C4-2B (cell line): ENCODE data around the gene PLA2G3.

Experiments used
- H3K27ac ChIP-seq: fragments of 450-650 bp; 2 replicates; pipeline ENCODE4 v1.5.1; 2017
- ZFX ChIP-seq: fragments of 450-650 bp; IDR thresholded peaks from 2 replicates; pipeline ENCODE4 v1.6.1; 2017
- TF ChIP-seq, protein P1 (sequence below): fragments of 450-650 bp; conservative IDR thresholded peaks from 2 replicates; pipeline ENCODE4 v1.5.1; 2017; ENCODE audit warnings: mild to moderate bottlenecking

PLA2G3 gene

DNA sequence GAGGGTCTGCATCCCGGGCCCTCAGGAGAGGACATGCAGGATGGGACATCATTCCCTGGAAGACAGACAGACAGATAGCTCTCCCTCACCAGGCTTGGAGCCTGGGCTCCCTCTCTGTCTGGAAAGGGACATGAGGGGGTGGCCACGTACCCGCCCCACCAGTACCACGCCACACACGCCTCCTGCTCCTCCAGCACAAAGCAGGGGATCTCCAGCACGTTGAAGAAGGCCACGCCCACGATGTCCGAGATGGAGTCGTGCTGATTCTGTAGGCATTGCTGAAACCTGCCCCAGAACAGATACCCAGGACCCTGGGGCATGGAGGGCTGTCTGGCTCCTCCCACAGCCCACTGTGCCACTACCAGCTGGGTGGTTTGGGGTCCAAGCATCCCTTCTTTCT is 2.2 kb downstream of the PLA2G3 start:
- H3K27ac ChIP-seq, result no peak overlapping the region
- TF ChIP-seq ZFX, result no peak
- TF ChIP-seq, protein P1, sequence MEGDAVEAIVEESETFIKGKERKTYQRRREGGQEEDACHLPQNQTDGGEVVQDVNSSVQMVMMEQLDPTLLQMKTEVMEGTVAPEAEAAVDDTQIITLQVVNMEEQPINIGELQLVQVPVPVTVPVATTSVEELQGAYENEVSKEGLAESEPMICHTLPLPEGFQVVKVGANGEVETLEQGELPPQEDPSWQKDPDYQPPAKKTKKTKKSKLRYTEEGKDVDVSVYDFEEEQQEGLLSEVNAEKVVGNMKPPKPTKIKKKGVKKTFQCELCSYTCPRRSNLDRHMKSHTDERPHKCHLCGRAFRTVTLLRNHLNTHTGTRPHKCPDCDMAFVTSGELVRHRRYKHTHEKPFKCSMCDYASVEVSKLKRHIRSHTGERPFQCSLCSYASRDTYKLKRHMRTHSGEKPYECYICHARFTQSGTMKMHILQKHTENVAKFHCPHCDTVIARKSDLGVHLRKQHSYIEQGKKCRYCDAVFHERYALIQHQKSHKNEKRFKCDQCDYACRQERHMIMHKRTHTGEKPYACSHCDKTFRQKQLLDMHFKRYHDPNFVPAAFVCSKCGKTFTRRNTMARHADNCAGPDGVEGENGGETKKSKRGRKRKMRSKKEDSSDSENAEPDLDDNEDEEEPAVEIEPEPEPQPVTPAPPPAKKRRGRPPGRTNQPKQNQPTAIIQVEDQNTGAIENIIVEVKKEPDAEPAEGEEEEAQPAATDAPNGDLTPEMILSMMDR, result no peak

DNA sequence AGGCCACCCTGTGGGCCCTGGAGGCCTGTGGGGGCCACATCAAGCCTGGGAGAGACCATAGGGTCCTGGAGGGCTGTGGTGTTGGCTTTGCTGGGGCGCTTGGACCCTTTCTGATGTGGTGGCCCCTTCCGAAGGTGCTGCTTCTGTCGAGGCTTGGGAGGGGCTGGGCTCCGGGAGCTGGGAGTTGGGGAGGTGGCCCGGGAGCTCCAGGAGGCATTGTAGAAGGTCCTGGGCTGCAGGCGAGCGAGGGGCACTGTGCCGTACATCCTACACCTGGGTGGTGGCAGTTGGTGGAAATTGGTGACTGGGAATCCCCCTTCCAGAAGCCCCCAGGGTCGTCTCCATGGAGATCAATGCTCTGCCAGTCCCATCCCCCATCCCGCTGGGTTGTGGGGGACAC is 2.6 kb downstream of the PLA2G3 start:
- H3K27ac ChIP-seq, result no peak overlapping the region
- TF ChIP-seq, protein P1, result no peak
- TF ChIP-seq ZFX, result no peak

DNA sequence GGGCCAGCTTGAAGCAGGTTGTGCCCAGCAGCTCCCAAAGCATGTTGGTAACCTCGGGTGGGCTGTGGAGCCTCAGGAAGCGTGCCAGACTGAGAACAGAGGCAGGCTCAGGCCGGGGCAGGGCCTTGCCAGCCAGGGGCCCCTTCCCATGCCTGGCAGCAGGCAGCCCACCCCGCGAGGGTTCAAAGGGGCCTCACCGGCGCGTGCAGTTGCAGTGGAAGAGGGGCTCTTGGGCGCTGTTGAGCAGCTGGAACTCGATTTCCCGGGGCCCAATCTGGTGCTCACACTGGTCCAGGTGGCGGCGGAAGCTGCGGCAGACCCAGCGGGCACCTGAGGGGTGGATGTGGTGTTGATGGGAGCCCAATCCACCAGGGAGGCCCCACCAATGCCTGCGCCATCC is 3.6 kb downstream of the PLA2G3 start:
- no peak overlapping the region for H3K27ac ChIP-seq
- TF ChIP-seq, protein P1, result no peak
- no peak for TF ChIP-seq ZFX

DNA sequence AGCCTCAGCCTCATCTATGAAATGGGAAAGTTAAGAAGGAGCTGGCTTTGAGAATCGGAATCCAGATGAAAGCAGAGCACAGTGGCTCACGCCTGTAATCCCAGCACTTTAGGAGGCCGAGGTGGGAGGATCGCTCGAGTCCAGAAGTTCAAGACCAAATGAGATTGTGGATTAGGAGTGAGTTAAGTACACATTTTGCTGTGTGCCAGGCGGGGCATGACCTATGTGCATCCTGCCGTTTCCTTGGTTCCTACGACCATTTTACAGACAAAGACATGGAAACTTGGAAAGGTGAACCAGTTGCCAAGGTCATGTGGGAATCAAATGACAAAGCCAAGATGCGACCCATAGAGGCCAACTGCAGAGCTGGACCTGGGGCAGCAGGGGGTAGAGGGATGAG is 4.2 kb downstream of the PLA2G3 start:
- TF ChIP-seq ZFX, result no peak
- TF ChIP-seq, protein P1, result no peak
- H3K27ac ChIP-seq, result no peak overlapping the region

DNA sequence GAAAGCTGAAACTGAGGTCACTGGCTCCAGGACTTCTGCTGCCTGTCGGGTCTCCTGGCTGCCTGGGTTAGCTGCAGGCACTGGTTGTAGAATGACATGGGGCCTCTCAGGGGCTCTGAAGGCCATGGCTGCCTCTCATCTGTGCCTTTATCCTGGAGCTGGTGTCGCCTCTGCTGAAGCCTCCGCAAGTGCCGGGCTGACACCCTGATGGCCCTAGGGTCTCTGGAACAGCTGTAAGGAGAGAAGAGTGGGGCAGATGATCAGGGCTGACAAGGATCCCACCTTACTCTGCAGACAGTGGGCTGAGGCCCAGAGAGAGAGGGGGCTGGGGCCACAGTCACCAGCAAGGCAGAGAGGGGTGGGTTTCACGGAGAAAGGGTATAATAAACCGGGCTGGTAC is 4.6 kb downstream of the PLA2G3 start:
- H3K27ac ChIP-seq, result no peak overlapping the region
- no peak for TF ChIP-seq ZFX
- TF ChIP-seq, protein P1, result no peak

DNA sequence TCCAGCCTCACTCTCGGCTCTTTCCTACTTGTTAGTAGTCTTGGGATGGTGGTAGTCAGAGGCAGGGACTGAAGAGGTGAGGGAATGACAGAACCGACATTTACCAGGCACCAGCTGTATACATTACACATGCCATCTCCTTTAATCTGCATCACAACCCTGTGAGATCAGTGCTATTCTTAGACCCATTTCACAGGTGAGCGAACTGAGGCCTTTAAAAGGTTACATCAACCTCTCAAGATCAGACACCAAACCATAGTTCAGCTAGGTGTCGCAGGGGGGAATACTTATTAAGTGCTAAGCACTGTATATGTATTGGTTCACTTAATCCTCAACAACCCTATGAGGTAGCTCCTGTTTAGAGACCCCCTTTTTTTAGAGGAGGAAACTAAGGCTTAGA is 5.6 kb downstream of the PLA2G3 start:
- H3K27ac ChIP-seq, result no peak overlapping the region
- TF ChIP-seq ZFX, result no peak
- TF ChIP-seq, protein P1, result no peak

DNA sequence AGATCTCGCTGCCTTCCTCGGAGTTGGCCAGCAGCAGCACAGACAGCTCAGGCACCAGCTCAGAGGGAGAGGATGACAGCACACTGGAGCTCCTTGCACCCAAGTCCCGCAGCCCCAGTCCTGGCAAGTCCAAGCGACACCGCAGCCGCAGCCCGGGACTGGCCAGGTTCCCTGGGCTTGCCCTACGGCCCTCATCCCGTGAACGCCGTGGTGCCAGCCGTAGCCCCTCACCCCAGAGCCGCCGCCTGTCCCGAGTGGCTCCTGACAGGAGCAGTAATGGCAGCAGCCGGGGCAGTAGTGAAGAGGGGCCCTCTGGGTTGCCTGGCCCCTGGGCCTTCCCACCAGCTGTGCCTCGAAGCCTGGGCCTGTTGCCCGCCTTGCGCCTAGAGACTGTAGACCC is 6.4 kb downstream of the PLA2G3 start:
- peak overlapping the region; percentile 98; the same call in 1 of the 2 replicates for H3K27ac ChIP-seq
- TF ChIP-seq ZFX, result no peak
- TF ChIP-seq, protein P1, result no peak
